NOMO-1 treated with dmso at 0.1 percent for 144 hours (cell line): Measurements from ENCODE around the gene RASL10A.

Experiments used
- DNase-seq: peaks from one replicate; lab custom pipeline; 2025; ENCODE audit not compliant: unreplicated experiment; lab: John Stamatoyannopoulos, UW

Gene RASL10A

GRCh38 chr22:29339381-29340235, 24.1 kb upstream of the RASL10A start:
- no peak for DNase-seq

- no peak for DNase-seq
Measured at GRCh38 chr22:29338398-29338797, 22.9 kb upstream of the RASL10A start.

GRCh38 chr22:29337631-29338284, 22.3 kb upstream of the RASL10A start:
- DNase-seq: no peak

- no peak for DNase-seq
Measured at GRCh38 chr22:29336751-29337490, 21.4 kb upstream of the RASL10A start.

GRCh38 chr22:29335656-29336055, 20.2 kb upstream of the RASL10A start:
- no peak for DNase-seq

- DNase-seq: no peak
Measured at GRCh38 chr22:29334696-29335344, 19.3 kb upstream of the RASL10A start.

- DNase-seq: no peak
Measured at GRCh38 chr22:29334148-29334547, 18.7 kb upstream of the RASL10A start.

GRCh38 chr22:29332886-29333496, 17.5 kb upstream of the RASL10A start:
- no peak for DNase-seq

GRCh38 chr22:29331658-29332300, 16.3 kb upstream of the RASL10A start:
- DNase-seq: no peak

GRCh38 chr22:29331213-29331612, 15.7 kb upstream of the RASL10A start:
- DNase-seq: no peak

GRCh38 chr22:29330753-29331152, 15.3 kb upstream of the RASL10A start:
- peak; percentile 100 for DNase-seq

GRCh38 chr22:29330291-29330690, 14.8 kb upstream of the RASL10A start:
- no peak for DNase-seq

GRCh38 chr22:29329581-29329980, 14.1 kb upstream of the RASL10A start:
- DNase-seq: no peak

- DNase-seq: no peak
Measured at GRCh38 chr22:29328566-29329500, 13.3 kb upstream of the RASL10A start.

GRCh38 chr22:29328055-29328454, 12.6 kb upstream of the RASL10A start:
- no peak for DNase-seq

GRCh38 chr22:29327089-29327764, 11.7 kb upstream of the RASL10A start:
- DNase-seq: no peak

GRCh38 chr22:29326481-29326880, 11.0 kb upstream of the RASL10A start:
- no peak for DNase-seq

- DNase-seq: no peak
Measured at GRCh38 chr22:29325785-29326315, 10.4 kb upstream of the RASL10A start.
